HL-60 (cell line): ENCODE data around the gene SVEP1.

ENCODE experiments used
- DNase-seq, 2 experiments: peaks; one replicate each; pipeline ENCODE4 v3.0.0-alpha.2; 2010 to 2020; ENCODE audit warnings: low read depth in 1 of 2, low spot score in 1 of 2
- H3K27ac ChIP-seq: fragments of 250-450 bp; sonication (Bioruptor Pico); replicated peaks from 2 replicates; pipeline ENCODE4 v1.5.1; 2020; ENCODE audit warnings: mild to moderate bottlenecking, moderate library complexity
- H3K27me3 ChIP-seq: fragments of 250-450 bp; sonication (Bioruptor Pico); 2 replicates; pipeline ENCODE4 v1.5.1; 2021; ENCODE audit warnings: mild to moderate bottlenecking, moderate library complexity; ENCODE audit not compliant: insufficient read depth, poor library complexity, severe bottlenecking
- H3K4me3 ChIP-seq: replicated peaks from 2 replicates; pipeline ENCODE4 v1.5.1; 2011; ENCODE audit warnings: mild to moderate bottlenecking, control low read depth, low read length; ENCODE audit not compliant: insufficient read depth
- CTCF ChIP-seq: IDR thresholded peaks from one replicate; pipeline ENCODE4 v1.5.1; 2011; ENCODE audit warnings: low read length, control low read depth, inconsistent platforms; ENCODE audit not compliant: insufficient read depth
- GABPA ChIP-seq: IDR thresholded peaks from 2 replicates; pipeline ENCODE4 v1.6.1; 2012; ENCODE audit warnings: low read depth
- POLR2AphosphoS5 ChIP-seq: IDR thresholded peaks from 2 replicates; pipeline ENCODE4 v1.6.1; 2012; ENCODE audit warnings: low read depth
- REST ChIP-seq: IDR thresholded peaks from 2 replicates; pipeline ENCODE4 v1.6.1; 2012; ENCODE audit warnings: low read depth; ENCODE audit not compliant: insufficient replicate concordance
- SPI1 ChIP-seq: IDR thresholded peaks from 2 replicates; pipeline ENCODE4 v1.6.1; 2012; ENCODE audit warnings: low read depth, mild to moderate bottlenecking, borderline replicate concordance

SVEP1 gene

GRCh38 chr9:110559869-110560268 lies 19.7 kb downstream of the SVEP1 start:
- H3K27me3 ChIP-seq = no peaks in the 10 kb centered on the region
- no peak overlapping the region for H3K27ac ChIP-seq
- H3K4me3 ChIP-seq = no peak overlapping the region
- TF ChIP-seq POLR2AphosphoS5 (no peak), CTCF (no peak), GABPA (no peak), SPI1 (no peak), REST (no peak)
- no peak for DNase-seq

GRCh38 chr9:110555551-110556331 lies 23.8 kb downstream of the SVEP1 start:
- TF ChIP-seq GABPA (no peak), SPI1 (no peak), CTCF (no peak), POLR2AphosphoS5 (no peak), REST (no peak)
- H3K27me3 ChIP-seq = no peaks in the 10 kb centered on the region
- DNase-seq = no peak
- H3K27ac ChIP-seq = no peak overlapping the region
- no peak overlapping the region for H3K4me3 ChIP-seq

- TF ChIP-seq REST (no peak), GABPA (no peak), CTCF (no peak), POLR2AphosphoS5 (no peak)
- Histone ChIP-seq H3K4me3 (no peak overlapping the region), H3K27ac (no peak overlapping the region), H3K27me3 (no peaks in the 10 kb centered on the region)
- no peak for DNase-seq
Measured at GRCh38 chr9:110546411-110546871, 33.1 kb downstream of the SVEP1 start.
